OCI-LY7 (cell line): ENCODE data around the gene SRSF9.

Experiments used
- EZH2phosphoT487 ChIP-seq: fragments of 200-600 bp; sonication (generic); IDR thresholded peaks from 2 replicates; pipeline ENCODE4 v1.6.1; 2018; ENCODE audit warnings: low read depth, borderline replicate concordance, mild to moderate bottlenecking, mixed run types, antibody characterized with exemption, low read length, moderate library complexity, mixed read lengths
- TF ChIP-seq, protein P1 (sequence below): fragments of 200-600 bp; sonication (generic); conservative IDR thresholded peaks from 2 replicates; pipeline ENCODE4 v1.5.1; 2014; ENCODE audit warnings: mild to moderate bottlenecking, antibody characterized with exemption, low read length, moderate library complexity, mixed read lengths

DNA sequence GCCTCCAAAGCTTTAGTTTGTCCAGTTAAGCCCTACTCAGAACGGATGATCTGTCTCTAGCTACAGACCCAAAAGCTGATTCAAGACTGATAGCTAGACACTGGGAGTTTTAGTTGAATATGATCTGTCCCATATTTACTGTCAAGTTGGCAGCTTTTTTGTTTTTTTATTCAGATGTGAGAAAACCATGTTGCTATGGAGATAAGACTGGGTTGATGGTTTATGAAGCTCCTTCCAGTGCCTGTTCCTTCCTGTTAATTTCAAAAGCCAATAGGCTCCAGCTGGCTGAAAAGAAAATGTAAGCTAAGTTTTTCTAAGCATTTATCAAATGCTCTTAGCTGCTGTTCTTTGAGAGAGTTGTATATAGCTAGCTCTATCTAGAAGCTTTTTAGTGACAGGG is 31.0 kb upstream of the SRSF9 start:
- TF ChIP-seq, protein P1, sequence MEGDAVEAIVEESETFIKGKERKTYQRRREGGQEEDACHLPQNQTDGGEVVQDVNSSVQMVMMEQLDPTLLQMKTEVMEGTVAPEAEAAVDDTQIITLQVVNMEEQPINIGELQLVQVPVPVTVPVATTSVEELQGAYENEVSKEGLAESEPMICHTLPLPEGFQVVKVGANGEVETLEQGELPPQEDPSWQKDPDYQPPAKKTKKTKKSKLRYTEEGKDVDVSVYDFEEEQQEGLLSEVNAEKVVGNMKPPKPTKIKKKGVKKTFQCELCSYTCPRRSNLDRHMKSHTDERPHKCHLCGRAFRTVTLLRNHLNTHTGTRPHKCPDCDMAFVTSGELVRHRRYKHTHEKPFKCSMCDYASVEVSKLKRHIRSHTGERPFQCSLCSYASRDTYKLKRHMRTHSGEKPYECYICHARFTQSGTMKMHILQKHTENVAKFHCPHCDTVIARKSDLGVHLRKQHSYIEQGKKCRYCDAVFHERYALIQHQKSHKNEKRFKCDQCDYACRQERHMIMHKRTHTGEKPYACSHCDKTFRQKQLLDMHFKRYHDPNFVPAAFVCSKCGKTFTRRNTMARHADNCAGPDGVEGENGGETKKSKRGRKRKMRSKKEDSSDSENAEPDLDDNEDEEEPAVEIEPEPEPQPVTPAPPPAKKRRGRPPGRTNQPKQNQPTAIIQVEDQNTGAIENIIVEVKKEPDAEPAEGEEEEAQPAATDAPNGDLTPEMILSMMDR: no peak
- no peak for TF ChIP-seq EZH2phosphoT487
